Mesenchymal stem cell (in vitro differentiated cells and primary cell): Measurements from ENCODE around the gene FBXW12.

Experiments
- DNase-seq: peaks from one replicate; pipeline ENCODE4 v3.0.0-alpha.2; 2013
- H2AFZ ChIP-seq: one replicate; pipeline ENCODE4 v1.6.1; 2013; ENCODE audit warnings: low read depth, mild to moderate bottlenecking, control low read depth, inconsistent platforms, low read length, moderate library complexity
- H2AK5ac ChIP-seq: 2 replicates; pipeline ENCODE4 v1.6.1; 2013; ENCODE audit warnings: low read length, moderate library complexity, mild to moderate bottlenecking, inconsistent platforms; ENCODE audit not compliant: severe bottlenecking
- H2BK120ac ChIP-seq: one replicate; pipeline ENCODE4 v1.6.1; 2013; ENCODE audit warnings: low read depth, mild to moderate bottlenecking, inconsistent platforms, low read length, moderate library complexity
- H2BK12ac ChIP-seq, 2 experiments: one replicate each; pipeline ENCODE4 v1.6.1; 2013; ENCODE audit warnings: inconsistent platforms in 2 of 2, low read length in 2 of 2, mild to moderate bottlenecking in 2 of 2, moderate library complexity in 2 of 2, control low read depth in 1 of 2
- H2BK15ac ChIP-seq: one replicate; pipeline ENCODE4 v1.6.1; 2013; ENCODE audit warnings: mild to moderate bottlenecking, low read depth, inconsistent platforms; ENCODE audit not compliant: poor library complexity, severe bottlenecking
- H2BK5ac ChIP-seq: 2 replicates; pipeline ENCODE4 v1.6.1; 2013; ENCODE audit warnings: low read depth, mild to moderate bottlenecking, low read length, control low read depth, inconsistent platforms; ENCODE audit not compliant: poor library complexity, severe bottlenecking
- H3K14ac ChIP-seq, 2 experiments: one replicate each; pipeline ENCODE4 v1.6.1; 2013; ENCODE audit warnings: inconsistent platforms in 2 of 2, low read length in 2 of 2, control low read depth in 1 of 2, mild to moderate bottlenecking in 1 of 2, moderate library complexity in 1 of 2
- H3K18ac ChIP-seq, 2 experiments: one replicate each; pipeline ENCODE4 v1.6.1; 2013; ENCODE audit warnings: inconsistent platforms in 2 of 2, low read length in 2 of 2, control low read depth in 1 of 2, low read depth in 1 of 2, mild to moderate bottlenecking in 1 of 2
- H3K23ac ChIP-seq, 2 experiments: one replicate each; pipeline ENCODE4 v1.6.1; 2013; ENCODE audit warnings: inconsistent platforms in 2 of 2, low read length in 2 of 2, mild to moderate bottlenecking in 2 of 2, moderate library complexity in 2 of 2, control low read depth in 1 of 2
- H3K27ac ChIP-seq: 2 replicates; pipeline ENCODE4 v1.5.1; 2013; ENCODE audit warnings: mild to moderate bottlenecking, moderate library complexity, low read length, control low read depth, inconsistent platforms; ENCODE audit not compliant: poor library complexity, severe bottlenecking
- H3K27me3 ChIP-seq, 2 experiments: 2 replicates each; pipeline versions ENCODE4 v1.6.1 to v1.7.0; 2013; ENCODE audit warnings: low read length in 2 of 2, mild to moderate bottlenecking in 2 of 2, moderate library complexity in 2 of 2, control low read depth in 1 of 2, inconsistent platforms in 1 of 2; ENCODE audit not compliant: control insufficient read depth in 1 of 2, insufficient read depth in 1 of 2
- H3K36me3 ChIP-seq, 2 experiments: 2 replicates each; pipeline versions ENCODE4 v1.6.1 to v1.7.0; 2013; ENCODE audit warnings: low read length in 2 of 2, control low read depth in 1 of 2, inconsistent platforms in 1 of 2, low read depth in 1 of 2, mild to moderate bottlenecking in 1 of 2; ENCODE audit not compliant: insufficient read depth in 2 of 2, control insufficient read depth in 1 of 2
- H3K4ac ChIP-seq, 2 experiments: one replicate each; pipeline ENCODE4 v1.6.1; 2013; ENCODE audit warnings: inconsistent platforms in 2 of 2, low read length in 2 of 2, mild to moderate bottlenecking in 2 of 2, moderate library complexity in 2 of 2, control low read depth in 1 of 2, low read depth in 1 of 2
- H3K4me1 ChIP-seq: 2 replicates; pipeline ENCODE4 v1.6.1; 2013; ENCODE audit warnings: low read depth, low read length, control low read depth; ENCODE audit not compliant: control insufficient read depth, insufficient read depth
- H3K4me2 ChIP-seq: 2 replicates; pipeline ENCODE4 v1.6.1; 2013; ENCODE audit warnings: low read length, mild to moderate bottlenecking, inconsistent platforms; ENCODE audit not compliant: poor library complexity, severe bottlenecking
- H3K4me3 ChIP-seq, 2 experiments: 2 replicates each; pipeline versions ENCODE4 v1.5.1 to v1.7.0; 2013; ENCODE audit warnings: low read length in 2 of 2, mild to moderate bottlenecking in 2 of 2, control low read depth in 1 of 2, low read depth in 1 of 2; ENCODE audit not compliant: insufficient read depth in 1 of 2
- H3K79me1 ChIP-seq: replicated peaks from 2 replicates; pipeline ENCODE4 v1.6.1; 2013; ENCODE audit warnings: mild to moderate bottlenecking, control low read depth, low read length, inconsistent platforms; ENCODE audit not compliant: poor library complexity, severe bottlenecking
- H3K9ac ChIP-seq: 2 replicates; pipeline ENCODE4 v1.7.0; 2013; ENCODE audit warnings: mild to moderate bottlenecking, low read length, moderate library complexity
- H3K9me3 ChIP-seq: 2 replicates; pipeline ENCODE4 v1.7.0; 2013; ENCODE audit warnings: mild to moderate bottlenecking, low read length; ENCODE audit not compliant: control insufficient read depth
- H4K8ac ChIP-seq: one replicate; pipeline ENCODE4 v1.6.1; 2013; ENCODE audit warnings: inconsistent platforms, mild to moderate bottlenecking, low read length, moderate library complexity
- H4K91ac ChIP-seq: one replicate; pipeline ENCODE4 v1.6.1; 2013; ENCODE audit warnings: mild to moderate bottlenecking, low read length, inconsistent platforms
- whole genome bisulfite sequencing: methylation state at CpG from one replicate; pipeline ENCODE4 v1.1.7; 2013; ENCODE audit warnings: mixed read lengths; 5-methylcytosine and 5-hydroxymethylcytosine counted together

FBXW12 gene

GRCh38 chr3:48434591-48435222 is 62.7 kb downstream of the FBXW12 start:
- H3K9ac ChIP-seq = peak overlapping the region; percentile 72
- peak overlapping the region; percentile 0 for H4K8ac ChIP-seq
- peak overlapping the region in 1 of 2 experiments; percentile 72 for H3K4me3 ChIP-seq
- H3K18ac ChIP-seq = no peak overlapping the region
- no peak overlapping the region for H3K4ac ChIP-seq
- WGBS = 93% methylated on average over 15 of the region's 15 CpGs
- no peak overlapping the region for H3K23ac ChIP-seq
- no peak overlapping the region for H3K4me2 ChIP-seq
- no peak overlapping the region for H2BK120ac ChIP-seq
- H3K27me3 ChIP-seq = no peaks in the 10 kb centered on the region
- no peak overlapping the region for H2BK12ac ChIP-seq
- H3K27ac ChIP-seq = no peak overlapping the region
- H3K9me3 ChIP-seq = no peaks in the 10 kb centered on the region
- H2BK15ac ChIP-seq = no peak overlapping the region
- no peak for DNase-seq
- peaks cover 34% of the 10 kb centered on the region for H3K4me1 ChIP-seq
- peaks cover 21% of the 10 kb centered on the region for H3K79me1 ChIP-seq
- no peak overlapping the region for H2BK5ac ChIP-seq
- H3K36me3 ChIP-seq = peaks cover 24 to 29% of the 10 kb centered on the region in 2 experiments
- H2AK5ac ChIP-seq = peak overlapping the region; percentile 27
- H4K91ac ChIP-seq = no peak overlapping the region
- no peak overlapping the region for H2AFZ ChIP-seq
- H3K14ac ChIP-seq = no peak overlapping the region

- no peaks in the 10 kb centered on the region for H3K27me3 ChIP-seq
- H2AFZ ChIP-seq = no peak overlapping the region
- H3K36me3 ChIP-seq = peaks cover 24 to 29% of the 10 kb centered on the region in 2 experiments
- no peak overlapping the region for H2BK5ac ChIP-seq
- H3K4me3 ChIP-seq = no peak overlapping the region
- H3K4me2 ChIP-seq = no peak overlapping the region
- DNase-seq = no peak
- H2BK120ac ChIP-seq = no peak overlapping the region
- H3K14ac ChIP-seq = no peak overlapping the region
- H2BK12ac ChIP-seq = no peak overlapping the region
- H3K79me1 ChIP-seq = peaks cover 21% of the 10 kb centered on the region
- no peak overlapping the region for H3K4ac ChIP-seq
- H3K23ac ChIP-seq = no peak overlapping the region
- peak overlapping the region; percentile 0 for H4K8ac ChIP-seq
- WGBS = 88% methylated on average over 4 of the region's 4 CpGs
- no peak overlapping the region for H4K91ac ChIP-seq
- no peak overlapping the region for H3K27ac ChIP-seq
- no peaks in the 10 kb centered on the region for H3K9me3 ChIP-seq
- no peak overlapping the region for H2AK5ac ChIP-seq
- H3K18ac ChIP-seq = no peak overlapping the region
- peak overlapping the region; percentile 72 for H3K9ac ChIP-seq
- H2BK15ac ChIP-seq = no peak overlapping the region
- peaks cover 30% of the 10 kb centered on the region for H3K4me1 ChIP-seq
Observed at GRCh38 chr3:48435223-48435595, 63.2 kb downstream of the FBXW12 start.

- no peak overlapping the region for H3K18ac ChIP-seq
- no peak overlapping the region for H3K23ac ChIP-seq
- no peak overlapping the region for H4K8ac ChIP-seq
- H3K14ac ChIP-seq = no peak overlapping the region
- H2BK12ac ChIP-seq = no peak overlapping the region
- H3K27me3 ChIP-seq = no peaks in the 10 kb centered on the region
- no peak overlapping the region for H2BK15ac ChIP-seq
- H3K9ac ChIP-seq = peak overlapping the region; percentile 72
- peaks cover 24% of the 10 kb centered on the region in 2 experiments for H3K36me3 ChIP-seq
- H3K4me3 ChIP-seq = no peak overlapping the region
- peak; percentile 84 for DNase-seq
- no peak overlapping the region for H2BK120ac ChIP-seq
- H3K9me3 ChIP-seq = no peaks in the 10 kb centered on the region
- no peak overlapping the region for H2AK5ac ChIP-seq
- peaks cover 25% of the 10 kb centered on the region for H3K4me1 ChIP-seq
- H4K91ac ChIP-seq = no peak overlapping the region
- 48% methylated on average over 7 of the region's 7 CpGs for WGBS
- peaks cover 21% of the 10 kb centered on the region for H3K79me1 ChIP-seq
- no peak overlapping the region for H2BK5ac ChIP-seq
- no peak overlapping the region for H3K4me2 ChIP-seq
- H2AFZ ChIP-seq = no peak overlapping the region
- no peak overlapping the region for H3K27ac ChIP-seq
- H3K4ac ChIP-seq = no peak overlapping the region
Observed at GRCh38 chr3:48435774-48436476, 63.9 kb downstream of the FBXW12 start.

GRCh38 chr3:48436477-48436787 is 64.4 kb downstream of the FBXW12 start:
- Histone ChIP-seq H2AK5ac (no peak overlapping the region), H2BK5ac (no peak overlapping the region), H3K4me1 (peaks cover 25% of the 10 kb centered on the region), H2AFZ (no peak overlapping the region), H2BK120ac (no peak overlapping the region), H4K8ac (no peak overlapping the region), H3K27ac (no peak overlapping the region), H2BK15ac (peak overlapping the region; percentile 44), H3K23ac (no peak overlapping the region), H3K9ac (no peak overlapping the region), H3K4me3 (no peak overlapping the region), H3K9me3 (no peaks in the 10 kb centered on the region), H3K14ac (no peak overlapping the region), H4K91ac (no peak overlapping the region), H3K4me2 (no peak overlapping the region), H3K4ac (no peak overlapping the region), H3K18ac (no peak overlapping the region), H3K27me3 (no peaks in the 10 kb centered on the region), H3K79me1 (peaks cover 21% of the 10 kb centered on the region), H2BK12ac (no peak overlapping the region), H3K36me3 (peaks cover 21 to 26% of the 10 kb centered on the region in 2 experiments)
- 41% methylated on average over 1 of the region's 1 CpG for WGBS
- no peak for DNase-seq
